IMR-90 (cell line): ENCODE results near the gene CNTLN. TPM values are rescaled to one million over a fixed set of nuclear protein-coding genes. Genes with fewer than 3 reads are reported as not detected.

Source experiments
- ATAC-seq: fragments of 200-7000 bp; cut with Tn5 transposase; 2 replicates; pipeline ENCODE4 v1.9.1; 2020; ENCODE audit warnings: low read depth, mild to moderate bottlenecking, moderate library complexity
- BruUV-seq: library from RNA; stranded (reverse); fragments of 400-500 nt; replicated peaks from 2 replicates; lab custom pipeline; 2021; lab: Mats Ljungman, UMichigan
- CTCF ChIA-PET: fragments of 300-600 bp; formaldehyde crosslinking; extraction: SDS; loops from one replicate; lab custom pipeline; 2021; ENCODE audit warnings: antibody characterized with exemption; lab: Yijun Ruan, JAX
- POLR2A ChIA-PET: fragments of 300-600 bp; sonication (Branson Sonifier 250); formaldehyde crosslinking; loops from one replicate; lab custom pipeline; 2022; ENCODE audit warnings: antibody characterized with exemption; ENCODE audit not compliant: unreplicated experiment; lab: Charles Lee
- DNase-seq: peaks from one replicate; pipeline ENCODE4 v3.0.0; 2013
- H2AFZ ChIP-seq: replicated peaks from 2 replicates; pipeline ENCODE3; 2013; ENCODE audit warnings: low read length, mild to moderate bottlenecking; ENCODE audit not compliant: poor library complexity
- H2AK5ac ChIP-seq: 2 replicates; pipeline ENCODE4 v1.6.1; 2013; ENCODE audit warnings: low read depth, low read length, inconsistent platforms
- H2AK9ac ChIP-seq: replicated peaks from 2 replicates; pipeline ENCODE3; 2013; ENCODE audit warnings: mild to moderate bottlenecking, low read depth, low read length, moderate library complexity; ENCODE audit not compliant: poor library complexity
- H2BK120ac ChIP-seq: 2 replicates; pipeline ENCODE4 v1.6.1; 2013; ENCODE audit warnings: low read depth, low read length, inconsistent platforms
- H2BK15ac ChIP-seq: 3 replicates; pipeline ENCODE4 v1.6.1; 2013; ENCODE audit warnings: low read depth, low read length, inconsistent platforms
- H2BK20ac ChIP-seq: 2 replicates; pipeline ENCODE4 v1.6.1; 2013; ENCODE audit warnings: low read depth, mild to moderate bottlenecking, inconsistent platforms, low read length, moderate library complexity
- H2BK5ac ChIP-seq: 2 replicates; pipeline ENCODE4 v1.6.1; 2013; ENCODE audit warnings: mild to moderate bottlenecking, low read depth, low read length, inconsistent platforms; ENCODE audit not compliant: poor library complexity, severe bottlenecking
- H3K14ac ChIP-seq: replicated peaks from 2 replicates; pipeline ENCODE4 v1.6.1; 2013; ENCODE audit warnings: low read depth, low read length, inconsistent platforms
- H3K18ac ChIP-seq: 2 replicates; pipeline ENCODE4 v1.6.1; 2013; ENCODE audit warnings: low read depth, low read length, control low read depth
- H3K23ac ChIP-seq: 2 replicates; pipeline ENCODE4 v1.6.1; 2013; ENCODE audit warnings: low read depth, low read length, inconsistent platforms
- H3K27ac ChIP-seq: 2 replicates; pipeline ENCODE4 v1.5.1; 2013; ENCODE audit warnings: mild to moderate bottlenecking, control low read depth, low read length; ENCODE audit not compliant: insufficient read depth
- H3K27me3 ChIP-seq: 2 replicates; pipeline ENCODE4 v1.6.1; 2013; ENCODE audit warnings: low read length; ENCODE audit not compliant: control insufficient read depth, insufficient read depth
- H3K36me3 ChIP-seq: 2 replicates; pipeline ENCODE4 v1.6.1; 2013; ENCODE audit warnings: low read length, mixed read lengths; ENCODE audit not compliant: control insufficient read depth, insufficient read depth
- H3K4ac ChIP-seq: 2 replicates; pipeline ENCODE4 v1.6.1; 2013; ENCODE audit warnings: low read depth, low read length, inconsistent platforms
- H3K4me1 ChIP-seq: 2 replicates; pipeline ENCODE4 v1.6.1; 2013; ENCODE audit warnings: low read length, mixed read lengths; ENCODE audit not compliant: control insufficient read depth, insufficient read depth
- H3K4me2 ChIP-seq: 2 replicates; pipeline ENCODE4 v1.6.1; 2013; ENCODE audit warnings: low read depth, mild to moderate bottlenecking, control low read depth, low read length, moderate library complexity
- H3K4me3 ChIP-seq: 2 replicates; pipeline ENCODE4 v1.5.1; 2013; ENCODE audit warnings: low read depth, mild to moderate bottlenecking, control low read depth, low read length, moderate library complexity; ENCODE audit not compliant: insufficient read depth
- H3K56ac ChIP-seq: 2 replicates; pipeline ENCODE4 v1.6.1; 2013; ENCODE audit warnings: low read length, inconsistent platforms; ENCODE audit not compliant: insufficient read depth; ENCODE audit errors: extremely low read depth
- H3K79me1 ChIP-seq, 2 experiments: 2 replicates each; pipeline ENCODE4 v1.6.1; 2013; ENCODE audit warnings: low read length in 2 of 2, inconsistent platforms in 1 of 2, low read depth in 1 of 2
- H3K9ac ChIP-seq: 2 replicates; pipeline ENCODE4 v1.6.1; 2013; ENCODE audit warnings: low read depth, low read length, control low read depth
- H3K9me1 ChIP-seq: 2 replicates; pipeline ENCODE4 v1.6.1; 2013; ENCODE audit warnings: low read length, inconsistent platforms; ENCODE audit not compliant: insufficient read depth
- H3K9me3 ChIP-seq: 2 replicates; pipeline ENCODE4 v1.6.1; 2013; ENCODE audit warnings: low read length; ENCODE audit not compliant: control insufficient read depth, insufficient read depth
- H4K20me1 ChIP-seq: 2 replicates; pipeline ENCODE4 v1.6.1; 2013; ENCODE audit warnings: low read length, inconsistent platforms; ENCODE audit not compliant: insufficient read depth
- H4K5ac ChIP-seq: 2 replicates; pipeline ENCODE4 v1.6.1; 2013; ENCODE audit warnings: mild to moderate bottlenecking, low read depth, low read length, control low read depth
- H4K8ac ChIP-seq, 2 experiments: 2 replicates each; pipeline ENCODE4 v1.6.1; 2013; ENCODE audit warnings: low read depth in 2 of 2, low read length in 2 of 2, control low read depth in 1 of 2, inconsistent platforms in 1 of 2
- H4K91ac ChIP-seq: 2 replicates; pipeline ENCODE4 v1.6.1; 2013; ENCODE audit warnings: low read depth, low read length, inconsistent platforms; ENCODE audit not compliant: insufficient read depth
- BHLHE40 ChIP-seq: fragments of 150-350 bp; IDR thresholded peaks from 2 replicates; pipeline ENCODE4 v1.6.1; 2016; ENCODE audit warnings: mild to moderate bottlenecking, low read depth, low read length
- CHD1 ChIP-seq: IDR thresholded peaks from 2 replicates; pipeline ENCODE4 v1.6.1; 2012; ENCODE audit warnings: low read depth, low read length, improper control_type of control experiment
- FOS ChIP-seq: fragments of 150-350 bp; IDR thresholded peaks from 2 replicates; pipeline ENCODE4 v1.6.1; 2016; ENCODE audit warnings: low read depth, low read length
- MAFK ChIP-seq: IDR thresholded peaks from 2 replicates; pipeline ENCODE4 v1.6.1; 2012; ENCODE audit warnings: low read depth, low read length, improper control_type of control experiment
- NFE2L2 ChIP-seq: fragments of 150-350 bp; IDR thresholded peaks from 2 replicates; pipeline ENCODE4 v1.6.1; 2016; ENCODE audit warnings: low read depth, mild to moderate bottlenecking, low read length
- RAD21 ChIP-seq: IDR thresholded peaks from 2 replicates; pipeline ENCODE4 v1.6.1; 2012; ENCODE audit warnings: low read length, improper control_type of control experiment
- RCOR1 ChIP-seq: IDR thresholded peaks from 2 replicates; pipeline ENCODE4 v1.6.1; 2012; ENCODE audit warnings: mild to moderate bottlenecking, low read length, improper control_type of control experiment; ENCODE audit not compliant: insufficient replicate concordance
- SMC3 ChIP-seq: fragments of 150-350 bp; IDR thresholded peaks from 2 replicates; pipeline ENCODE4 v1.6.1; 2016; ENCODE audit warnings: low read depth, mild to moderate bottlenecking, antibody characterized with exemption, low read length, moderate library complexity
- USF2 ChIP-seq: fragments of 150-350 bp; IDR thresholded peaks from 2 replicates; pipeline ENCODE4 v1.6.1; 2017; ENCODE audit warnings: mild to moderate bottlenecking, antibody characterized with exemption, low read length, low read depth
- dilution Hi-C: fragments of 300-500 bp; cut with HindIII; formaldehyde crosslinking; loops from one replicate; pipeline ENCODE4 v1.14.3; 2018; ENCODE audit warnings: low sequenced_read_pairs; ENCODE audit not compliant: unreplicated experiment
- in situ Hi-C: fragments of 300-500 bp; cut with MboI; formaldehyde crosslinking; loops from 3 replicates; pipeline ENCODE4 v1.14.3; 2019; ENCODE audit warnings: low sequenced_read_pairs, inconsistent platforms, mixed read lengths
- intact Hi-C: fragments of 100-400 bp; cut with micrococcal nuclease; formaldehyde crosslinking; loops from 2 replicates; pipeline ENCODE4 v1.10.0; 2022
- polyA plus RNA-seq, 3 experiments: library from polyadenylated mRNA; depleted of rRNA; stranded (reverse); fragments of >200 nt; gene quantifications; 2 replicates each; pipeline ENCODE4 v1.2.3, GENCODE V29; 2012; ENCODE audit warnings: low replicate concordance in 1 of 3
- total RNA-seq: library from RNA; depleted of rRNA; stranded (reverse); fragments of >200 nt; gene quantifications from 2 replicates; pipeline ENCODE4 v1.2.3, GENCODE V29; 2012
- TF ChIP-seq, protein P1 (sequence below): conservative IDR thresholded peaks from 2 replicates; pipeline ENCODE4 v1.5.1; 2012; ENCODE audit warnings: mild to moderate bottlenecking, low read depth, low read length, improper control_type of control experiment

Gene CNTLN
- total and polyA plus RNA-seq, 2 of the 4 experiments (the other 2 are of a cell fraction) = 3.8 to 5.9 TPM

GRCh38 chr9:17219261-17219660 lies 84.4 kb downstream of the CNTLN start:
- H3K4me3 ChIP-seq = no peak overlapping the region
- BruUV-seq = no TSS peak
- no peak overlapping the region for H3K9ac ChIP-seq
- H4K91ac ChIP-seq = no peak overlapping the region
- no peak overlapping the region for H2BK120ac ChIP-seq
- no peak overlapping the region for H2BK20ac ChIP-seq
- no peaks in the 10 kb centered on the region for H3K27me3 ChIP-seq
- H2AFZ ChIP-seq = no peak overlapping the region
- no peak overlapping the region for H2AK5ac ChIP-seq
- ChIA-PET POLR2A (no interaction called here), CTCF (interaction anchor here (0.6 to 0.8 kb wide), 5 partner anchors 55 to 258 kb away, joined by 3 to 6 read pairs (median 3); no protein-coding TSS in a partner anchor)
- peaks cover 7% of the 10 kb centered on the region; the same call in 1 of the 2 replicates for H4K20me1 ChIP-seq
- no peaks in the 10 kb centered on the region for H3K9me3 ChIP-seq
- H3K27ac ChIP-seq = no peak overlapping the region
- DNase-seq (peak; percentile 10), ATAC-seq (no peak)
- TF ChIP-seq BHLHE40 (no peak), NFE2L2 (no peak), USF2 (no peak), RCOR1 (no peak), CHD1 (no peak), RAD21 (peak; percentile 37; the same call in 1 of the 2 replicates), FOS (no peak), SMC3 (peak; percentile 40; the same call in 1 of the 2 replicates), MAFK (no peak)
- TF ChIP-seq, protein P1, sequence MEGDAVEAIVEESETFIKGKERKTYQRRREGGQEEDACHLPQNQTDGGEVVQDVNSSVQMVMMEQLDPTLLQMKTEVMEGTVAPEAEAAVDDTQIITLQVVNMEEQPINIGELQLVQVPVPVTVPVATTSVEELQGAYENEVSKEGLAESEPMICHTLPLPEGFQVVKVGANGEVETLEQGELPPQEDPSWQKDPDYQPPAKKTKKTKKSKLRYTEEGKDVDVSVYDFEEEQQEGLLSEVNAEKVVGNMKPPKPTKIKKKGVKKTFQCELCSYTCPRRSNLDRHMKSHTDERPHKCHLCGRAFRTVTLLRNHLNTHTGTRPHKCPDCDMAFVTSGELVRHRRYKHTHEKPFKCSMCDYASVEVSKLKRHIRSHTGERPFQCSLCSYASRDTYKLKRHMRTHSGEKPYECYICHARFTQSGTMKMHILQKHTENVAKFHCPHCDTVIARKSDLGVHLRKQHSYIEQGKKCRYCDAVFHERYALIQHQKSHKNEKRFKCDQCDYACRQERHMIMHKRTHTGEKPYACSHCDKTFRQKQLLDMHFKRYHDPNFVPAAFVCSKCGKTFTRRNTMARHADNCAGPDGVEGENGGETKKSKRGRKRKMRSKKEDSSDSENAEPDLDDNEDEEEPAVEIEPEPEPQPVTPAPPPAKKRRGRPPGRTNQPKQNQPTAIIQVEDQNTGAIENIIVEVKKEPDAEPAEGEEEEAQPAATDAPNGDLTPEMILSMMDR = peak; percentile 51
- no peaks in the 10 kb centered on the region for H3K36me3 ChIP-seq
- H3K79me1 ChIP-seq = peaks cover 23 to 25% of the 10 kb centered on the region in 2 experiments
- H2AK9ac ChIP-seq = no peak overlapping the region
- no peak overlapping the region for H4K8ac ChIP-seq
- no peak overlapping the region for H3K14ac ChIP-seq
- no peak overlapping the region for H3K56ac ChIP-seq
- dilution Hi-C loops (no loop called here), in situ Hi-C loops (no loop called here), intact Hi-C loops (loop anchor here (2.0 kb wide), 1 partner anchor 244 kb away; no protein-coding TSS in a partner anchor)
- H3K9me1 ChIP-seq = peaks cover 4% of the 10 kb centered on the region
- no peak overlapping the region for H4K5ac ChIP-seq
- H3K4ac ChIP-seq = no peak overlapping the region
- H3K23ac ChIP-seq = no peak overlapping the region
- H3K18ac ChIP-seq = no peak overlapping the region
- H3K4me2 ChIP-seq = no peak overlapping the region
- no peak overlapping the region for H2BK5ac ChIP-seq
- no peaks in the 10 kb centered on the region for H3K4me1 ChIP-seq
- H2BK15ac ChIP-seq = no peak overlapping the region
